Common myeloid progenitor, CD34-positive (primary cell): ENCODE measurements around the gene ST14.
"Not testable (repeated sequence)": the region's sequence is repeated elsewhere in the genome, so short reads cannot be mapped to it uniquely, and the experiment has no call there.

Experiments
- CTCF ChIA-PET: fragments of 350-600 bp; sonication (Branson Sonifier 250); formaldehyde crosslinking; loops from one replicate; lab custom pipeline; 2021; ENCODE audit warnings: antibody characterized with exemption; lab: Charles Lee
- POLR2A ChIA-PET: fragments of 350-600 bp; sonication (Branson Sonifier 250); formaldehyde crosslinking; loops from one replicate; lab custom pipeline; 2021; ENCODE audit warnings: antibody characterized with exemption; lab: Charles Lee
- DNase-seq, 3 donors: peaks; one replicate each; pipeline versions ENCODE4 v3.0.0 to v3.0.0-alpha.2; 2013
- H3K27ac ChIP-seq, 2 experiments: 1 replicate in 1 of 2; 2 replicates in 1 of 2; pipeline ENCODE4 v1.7.0; 2013; ENCODE audit warnings: inconsistent platforms in 2 of 2, low read length in 2 of 2, mild to moderate bottlenecking in 2 of 2, low read depth in 1 of 2, moderate library complexity in 1 of 2; ENCODE audit not compliant: severe bottlenecking in 2 of 2, insufficient read depth in 1 of 2, poor library complexity in 1 of 2
- H3K27me3 ChIP-seq, 5 experiments: replicated peaks in 2 of 5; 1 replicate in 3 of 5; 2 replicates in 2 of 5; pipeline versions ENCODE4 v1.6.1 to v1.7.0; 2013; ENCODE audit warnings: low read length in 4 of 5, mild to moderate bottlenecking in 2 of 5, moderate library complexity in 2 of 5, inconsistent platforms in 1 of 5; ENCODE audit not compliant: insufficient read depth in 5 of 5, control insufficient read depth in 4 of 5
- H3K36me3 ChIP-seq, 4 experiments: 1 replicate in 2 of 4; 2 replicates in 2 of 4; pipeline versions ENCODE4 v1.6.1 to v1.7.0; 2013; ENCODE audit warnings: low read length in 3 of 4, control low read depth in 1 of 4, mild to moderate bottlenecking in 1 of 4; ENCODE audit not compliant: control insufficient read depth in 4 of 4, insufficient read depth in 4 of 4
- H3K4me1 ChIP-seq, 4 experiments: 1 replicate in 3 of 4; 2 replicates in 1 of 4; pipeline versions ENCODE4 v1.6.1 to v1.7.1; 2013; ENCODE audit warnings: low read length in 3 of 4, mild to moderate bottlenecking in 3 of 4, control low read depth in 1 of 4, inconsistent platforms in 1 of 4, moderate library complexity in 1 of 4; ENCODE audit not compliant: control insufficient read depth in 4 of 4, insufficient read depth in 4 of 4; ENCODE audit errors: control extremely low read depth in 1 of 4
- H3K4me3 ChIP-seq, 7 experiments: 1 replicate in 4 of 7; 2 replicates in 3 of 7; pipeline versions ENCODE4 v1.5.1 to v1.7.0; 2013; ENCODE audit warnings: mild to moderate bottlenecking in 7 of 7, low read length in 6 of 7, moderate library complexity in 6 of 7, inconsistent platforms in 2 of 7, low read depth in 2 of 7, control low read depth in 1 of 7; ENCODE audit not compliant: insufficient read depth in 4 of 7, control insufficient read depth in 1 of 7; ENCODE audit errors: extremely low read depth in 1 of 7
- H3K9me3 ChIP-seq, 5 experiments: 1 replicate in 4 of 5; 2 replicates in 1 of 5; pipeline versions ENCODE4 v1.6.1 to v1.7.1; 2013; ENCODE audit warnings: low read length in 4 of 5, mild to moderate bottlenecking in 2 of 5, inconsistent platforms in 1 of 5, low read depth in 1 of 5, moderate library complexity in 1 of 5; ENCODE audit not compliant: control insufficient read depth in 4 of 5, insufficient read depth in 2 of 5; ENCODE audit errors: control extremely low read depth in 1 of 5
- WGBS: methylation state at CpG from one replicate; pipeline ENCODE4 v1.1.5; 2013; ENCODE audit not compliant: insufficient coverage; 5-methylcytosine and 5-hydroxymethylcytosine counted together

ST14 gene

GRCh38 chr11:130190371-130190881, 30.8 kb downstream of the ST14 start:
- CTCF ChIA-PET, result interaction anchor here (0.9 to 1.3 kb wide), 2 partner anchors 11 to 23 kb away, joined by 3 to 4 read pairs; no protein-coding TSS in a partner anchor
- POLR2A ChIA-PET, result no interaction called here
- 94% methylated on average over 26 of the region's 29 CpGs for WGBS
- no peak overlapping the region for H3K27ac ChIP-seq
- H3K4me3 ChIP-seq, result no peak overlapping the region
- no peaks in the 10 kb centered on the region for H3K9me3 ChIP-seq
- DNase-seq, result no peak
- no peaks in the 10 kb centered on the region for H3K36me3 ChIP-seq
- no peaks in the 10 kb centered on the region for H3K27me3 ChIP-seq
- H3K4me1 ChIP-seq, result no peaks in the 10 kb centered on the region

DNA sequence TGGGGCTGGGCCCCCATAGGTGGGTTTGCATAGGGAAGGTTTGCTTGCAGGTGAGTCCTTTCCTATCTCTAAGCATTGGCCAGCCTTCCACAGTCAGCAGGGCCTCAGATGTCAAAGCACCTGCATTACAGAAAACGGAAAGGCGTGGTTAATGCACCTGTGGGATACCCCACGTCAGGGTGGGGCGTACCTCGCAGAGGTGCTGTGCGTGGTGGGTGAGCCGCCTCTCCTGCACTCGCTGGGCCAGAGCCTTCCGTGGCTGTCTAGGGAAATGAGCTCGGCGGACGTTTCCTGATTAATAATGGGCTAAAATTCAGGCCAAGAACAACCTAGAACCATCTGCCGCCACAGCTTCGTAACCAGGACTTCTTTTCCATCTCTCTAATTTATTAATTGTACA, 32.3 kb downstream of the ST14 start:
- H3K27me3 ChIP-seq, result no peaks in the 10 kb centered on the region
- CTCF ChIA-PET, result interaction anchor here (1.3 kb wide), 1 partner anchor 13 kb away, joined by 3 read pairs; no protein-coding TSS in a partner anchor

DNA sequence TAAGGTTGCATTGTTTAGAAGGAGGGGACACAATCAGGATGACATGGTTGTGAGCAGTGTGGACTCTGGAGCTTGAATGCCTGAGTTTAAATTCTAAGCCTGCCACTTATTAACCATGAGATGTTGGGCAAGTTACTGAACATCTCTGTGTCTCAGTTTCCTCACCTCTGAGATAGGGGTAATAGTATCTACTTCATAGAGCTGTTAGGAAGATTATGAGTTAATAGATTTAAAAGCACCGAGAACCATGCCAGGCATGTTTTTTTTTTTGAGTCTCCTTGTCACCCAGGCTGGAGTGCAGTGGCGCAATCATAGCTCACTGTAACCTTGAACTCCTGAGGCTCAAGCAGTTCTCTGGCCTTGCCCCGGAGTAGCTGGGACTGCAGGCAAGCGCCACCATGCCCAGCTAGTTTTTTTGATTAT, 33.3 kb downstream of the ST14 start:
- DNase-seq, result no peak
- ChIA-PET POLR2A (no interaction called here), CTCF (no interaction called here)
- Histone ChIP-seq H3K9me3 (no peaks in the 10 kb centered on the region), H3K36me3 (no peaks in the 10 kb centered on the region), H3K4me3 (no peak overlapping the region), H3K27ac (no peak overlapping the region), H3K4me1 (no peaks in the 10 kb centered on the region), H3K27me3 (no peaks in the 10 kb centered on the region)
- 88% methylated on average over 4 of the region's 4 CpGs for WGBS

More for the DNA sequence above, 32.3 kb downstream of the ST14 start:
- WGBS, result 90% methylated on average over 11 of the region's 14 CpGs
- Histone ChIP-seq H3K27ac (no peak overlapping the region), H3K9me3 (no peaks in the 10 kb centered on the region), H3K36me3 (no peaks in the 10 kb centered on the region), H3K4me3 (no peak overlapping the region), H3K4me1 (no peaks in the 10 kb centered on the region)
- no peak for DNase-seq
- POLR2A ChIA-PET, result no interaction called here

- H3K36me3 ChIP-seq, H3K27me3 ChIP-seq, H3K4me3 ChIP-seq, H3K27ac ChIP-seq, DNase-seq, CTCF ChIA-PET, H3K9me3 ChIP-seq, POLR2A ChIA-PET, H3K4me1 ChIP-seq: not testable (repeated sequence)
- 100% methylated on average over 5 of the region's 14 CpGs for WGBS
Measured at GRCh38 chr11:130193551-130193950, 34.0 kb downstream of the ST14 start.

DNA sequence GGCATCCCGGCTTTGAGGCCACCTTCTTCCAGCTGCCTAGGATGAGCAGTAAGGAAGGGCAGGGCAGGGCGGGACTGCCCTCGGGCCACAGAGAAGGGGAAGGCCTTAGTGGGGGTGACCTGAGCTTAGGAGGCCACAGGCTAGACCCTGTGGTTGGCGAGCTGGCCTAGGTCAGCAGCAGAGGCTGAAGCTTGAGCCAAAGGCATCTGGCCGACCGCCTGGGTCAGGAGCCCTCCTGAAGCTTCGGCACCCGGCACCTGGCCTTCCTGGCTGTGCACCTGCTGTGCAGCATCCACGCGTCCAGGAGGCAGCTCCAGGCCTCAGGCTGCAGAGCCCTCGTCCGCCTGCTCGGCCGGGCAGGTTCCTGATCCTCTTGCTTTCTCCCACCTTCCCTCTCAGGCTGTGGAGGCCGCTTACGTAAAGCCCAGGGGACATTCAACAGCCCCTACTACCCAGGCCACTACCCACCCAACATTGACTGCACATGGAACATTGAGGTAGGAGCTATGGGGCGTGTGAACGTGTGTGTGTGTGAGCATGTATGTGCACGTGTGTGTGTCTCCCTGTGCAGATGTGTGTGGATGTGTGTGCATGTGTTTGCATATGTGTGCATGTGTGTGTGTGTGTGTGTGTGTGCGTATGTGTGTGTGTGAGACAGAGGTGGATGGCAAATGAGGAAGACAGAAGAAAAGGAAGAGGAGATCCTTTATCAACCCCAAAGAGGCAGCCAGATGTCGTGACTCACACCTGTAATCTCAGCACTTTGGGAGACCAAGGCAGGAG, 34.9 kb downstream of the ST14 start:
- 99% methylated on average over 17 of the region's 21 CpGs for WGBS
- ChIA-PET POLR2A (no interaction called here), CTCF (interaction anchor here (2.1 kb wide), 1 partner anchor 18 kb away, joined by 5 read pairs; no protein-coding TSS in a partner anchor)
- Histone ChIP-seq H3K9me3 (no peaks in the 10 kb centered on the region), H3K27me3 (no peaks in the 10 kb centered on the region), H3K4me1 (no peaks in the 10 kb centered on the region), H3K27ac (no peak overlapping the region), H3K4me3 (no peak overlapping the region), H3K36me3 (no peaks in the 10 kb centered on the region)
- DNase-seq, result no peak

GRCh38 chr11:130197386-130198035, 37.9 kb downstream of the ST14 start:
- POLR2A ChIA-PET, result no interaction called here
- no peaks in the 10 kb centered on the region for H3K4me1 ChIP-seq
- peaks cover 0 to 4% (median 0%) of the 10 kb centered on the region in 5 experiments for H3K9me3 ChIP-seq
- no peaks in the 10 kb centered on the region for H3K27me3 ChIP-seq
- CTCF ChIA-PET, result no interaction called here
- 97% methylated on average over 24 of the region's 27 CpGs for WGBS
- H3K27ac ChIP-seq, result no peak overlapping the region
- no peaks in the 10 kb centered on the region for H3K36me3 ChIP-seq
- DNase-seq, result no peak
- H3K4me3 ChIP-seq, result no peak overlapping the region

DNA sequence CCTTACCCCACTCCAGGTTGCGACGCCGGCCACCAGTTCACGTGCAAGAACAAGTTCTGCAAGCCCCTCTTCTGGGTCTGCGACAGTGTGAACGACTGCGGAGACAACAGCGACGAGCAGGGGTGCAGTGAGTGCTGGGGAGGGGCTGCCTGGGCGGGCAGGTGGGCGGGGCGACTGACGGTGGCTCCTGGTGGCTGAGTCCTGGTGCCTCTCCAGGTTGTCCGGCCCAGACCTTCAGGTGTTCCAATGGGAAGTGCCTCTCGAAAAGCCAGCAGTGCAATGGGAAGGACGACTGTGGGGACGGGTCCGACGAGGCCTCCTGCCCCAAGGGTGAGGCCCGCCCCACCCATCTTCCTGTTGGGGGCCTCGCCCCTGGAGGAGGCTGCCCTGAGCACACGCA, 38.7 kb downstream of the ST14 start:
- CTCF ChIA-PET, result no interaction called here
- POLR2A ChIA-PET, result no interaction called here
- peaks cover 0 to 4% (median 0%) of the 10 kb centered on the region in 5 experiments for H3K9me3 ChIP-seq
- no peak overlapping the region for H3K4me3 ChIP-seq
- no peaks in the 10 kb centered on the region for H3K4me1 ChIP-seq
- no peaks in the 10 kb centered on the region for H3K36me3 ChIP-seq
- WGBS, result 94% methylated on average over 18 of the region's 22 CpGs
- no peaks in the 10 kb centered on the region for H3K27me3 ChIP-seq
- no peak overlapping the region for H3K27ac ChIP-seq
- DNase-seq, result no peak
